ENCODE measurements around the gene REL. TPM values are rescaled to one million over a fixed set of nuclear protein-coding genes. Genes with fewer than 3 reads are reported as not detected.
"Not testable (repeated sequence)": the region's sequence is repeated elsewhere in the genome, so short reads cannot be mapped to it uniquely, and the experiment has no call there.

The REL gene
- total RNA-seq, 2 donors from 2014 or later: 90.9 to 96.2 TPM

DNA sequence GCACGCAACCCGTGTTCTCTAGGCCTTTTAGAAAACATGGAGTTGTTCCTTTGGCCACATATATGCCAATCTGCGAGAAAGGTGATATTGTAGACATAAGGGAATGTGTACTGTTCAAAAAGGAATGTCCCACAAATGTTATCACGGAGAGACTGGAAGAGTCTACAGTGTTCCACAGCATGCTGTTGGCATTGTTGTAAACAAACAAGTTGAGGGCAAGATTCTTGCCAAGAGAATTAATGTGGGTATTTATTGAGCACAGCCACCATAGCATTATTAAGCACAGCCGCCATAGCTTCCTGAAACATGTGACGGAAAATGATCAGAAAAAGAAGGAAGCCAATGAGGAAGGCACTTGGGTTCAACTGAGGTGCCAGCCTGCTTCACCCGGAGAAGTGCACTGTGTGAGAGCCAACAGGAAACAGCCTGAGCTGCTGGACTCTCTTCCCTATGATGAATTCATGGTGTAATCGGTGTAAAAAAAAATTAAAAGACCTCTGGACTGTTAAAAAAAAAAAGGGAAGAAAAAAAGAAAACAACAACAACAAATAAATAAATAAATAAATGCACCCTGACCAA lies 29.0 kb upstream of the REL start:
- Mint-ChIP-seq H3K36me3 (ENCODE audit: low read depth) (no peaks in the 10 kb centered on the region), H3K27me3 (no peaks in the 10 kb centered on the region), H3K27ac (no peak overlapping the region), H3K4me1 (peaks cover 6% of the 10 kb centered on the region), H3K4me3 (no peak overlapping the region)
- DNase-seq: no peak
- no peak for ATAC-seq
- H3K9me3 ChIP-seq (ENCODE audit: control insufficient read depth, low read length, poor library complexity, severe bottlenecking): no peaks in the 10 kb centered on the region

DNA sequence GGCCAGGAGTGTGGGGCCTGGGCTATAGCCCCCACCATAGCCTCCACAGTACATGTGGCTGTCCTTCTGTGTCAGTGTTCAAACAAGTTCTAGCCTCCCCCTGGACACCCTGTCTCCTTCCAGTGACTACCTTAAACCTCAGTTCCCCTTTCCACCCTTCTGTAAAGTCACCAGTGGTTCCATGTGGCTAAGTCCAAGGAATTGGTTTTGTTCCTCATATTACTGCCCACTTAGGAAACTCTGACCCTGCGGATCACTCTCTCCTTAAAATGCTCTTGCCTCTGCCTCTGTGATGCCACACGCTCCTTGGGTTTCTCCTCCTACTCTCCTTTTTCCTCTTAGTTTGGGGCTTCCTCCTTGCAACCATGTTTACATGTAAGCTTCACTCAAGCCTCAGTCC lies 27.8 kb upstream of the REL start:
- no peak overlapping the region for H3K4me3 Mint-ChIP-seq
- no peaks in the 10 kb centered on the region for H3K27me3 Mint-ChIP-seq
- H3K27ac Mint-ChIP-seq: no peak overlapping the region
- no peaks in the 10 kb centered on the region for H3K9me3 ChIP-seq (ENCODE audit: control insufficient read depth, low read length, poor library complexity, severe bottlenecking)
- peaks cover 6% of the 10 kb centered on the region for H3K4me1 Mint-ChIP-seq
- DNase-seq: no peak
- no peak for ATAC-seq
- no peaks in the 10 kb centered on the region for H3K36me3 Mint-ChIP-seq (ENCODE audit: low read depth)

DNA sequence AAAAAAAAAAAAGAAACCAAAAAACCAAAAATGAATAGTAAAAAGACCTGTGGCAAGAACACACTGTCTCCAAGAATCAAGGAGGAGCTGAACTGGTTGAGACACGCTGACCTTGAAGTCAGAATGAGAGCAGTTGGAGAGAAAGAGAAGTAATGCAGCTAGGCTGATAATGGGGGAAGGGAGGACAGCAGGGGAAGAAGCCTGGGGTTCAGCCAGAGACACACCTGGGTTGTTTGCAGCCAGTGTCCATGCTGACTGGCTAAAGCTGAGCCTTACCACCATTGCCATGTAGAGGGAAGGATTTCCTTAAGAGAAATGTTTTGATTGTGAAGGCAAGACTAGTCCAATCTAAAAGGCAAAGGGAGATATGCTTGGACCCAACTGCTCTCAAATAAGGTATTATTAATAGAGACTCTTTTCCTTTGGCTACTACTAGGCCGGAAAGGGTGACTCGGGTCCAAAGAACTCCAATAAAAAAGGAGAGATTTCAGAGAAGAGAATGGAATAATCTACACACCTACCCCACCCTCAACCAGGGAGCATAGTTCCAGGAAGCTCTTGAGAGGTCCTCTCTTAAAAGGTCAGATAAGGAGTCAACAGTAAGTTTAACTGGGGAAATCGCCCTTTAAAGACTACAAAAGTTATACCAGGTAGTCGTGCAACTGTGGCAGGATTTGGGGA lies 25.2 kb upstream of the REL start:
- Mint-ChIP-seq H3K36me3 (ENCODE audit: low read depth) (no peaks in the 10 kb centered on the region), H3K4me3 (no peak overlapping the region), H3K27me3 (peaks cover 7% of the 10 kb centered on the region), H3K4me1 (peaks cover 4% of the 10 kb centered on the region), H3K27ac (no peak overlapping the region)
- no peaks in the 10 kb centered on the region for H3K9me3 ChIP-seq (ENCODE audit: control insufficient read depth, low read length, poor library complexity, severe bottlenecking)
- ATAC-seq: no peak
- DNase-seq: no peak

GRCh38 chr2:60857056-60857455 lies 24.3 kb upstream of the REL start:
- Mint-ChIP-seq H3K4me1 (peaks cover 4% of the 10 kb centered on the region), H3K4me3 (no peak overlapping the region), H3K27ac (no peak overlapping the region), H3K27me3 (peaks cover 12% of the 10 kb centered on the region), H3K36me3 (ENCODE audit: low read depth) (no peaks in the 10 kb centered on the region)
- DNase-seq: no peak
- no peak for ATAC-seq
- no peaks in the 10 kb centered on the region for H3K9me3 ChIP-seq (ENCODE audit: control insufficient read depth, low read length, poor library complexity, severe bottlenecking)

DNA sequence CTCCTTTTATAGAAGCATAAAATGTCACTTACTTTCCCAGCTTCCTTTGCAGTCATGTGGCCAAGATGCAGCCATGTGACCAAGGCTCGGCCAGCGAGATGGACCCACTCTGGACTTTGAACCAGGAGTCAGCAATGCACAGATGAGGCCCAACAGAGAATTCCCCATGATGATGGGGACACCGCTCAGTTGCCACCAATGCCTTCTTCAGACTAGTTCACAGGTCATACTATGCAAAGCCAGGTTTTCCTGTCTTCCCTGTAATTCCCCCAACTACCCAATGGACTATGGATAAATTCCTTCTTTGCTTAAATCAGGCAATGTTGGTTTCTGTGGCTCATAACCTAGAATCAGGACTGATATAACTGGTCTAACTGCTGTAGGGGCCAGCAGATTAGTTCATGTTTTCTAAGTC lies 22.5 kb upstream of the REL start:
- ATAC-seq: no peak
- Mint-ChIP-seq H3K27me3 (peaks cover 17% of the 10 kb centered on the region), H3K4me1 (peaks cover 4% of the 10 kb centered on the region), H3K27ac (no peak overlapping the region), H3K36me3 (ENCODE audit: low read depth) (peaks cover 3% of the 10 kb centered on the region), H3K4me3 (no peak overlapping the region)
- no peaks in the 10 kb centered on the region for H3K9me3 ChIP-seq (ENCODE audit: control insufficient read depth, low read length, poor library complexity, severe bottlenecking)
- DNase-seq: no peak

GRCh38 chr2:60861736-60862135 lies 19.6 kb upstream of the REL start:
- H3K4me3 Mint-ChIP-seq: no peak overlapping the region
- no peaks in the 10 kb centered on the region for H3K4me1 Mint-ChIP-seq
- H3K27me3 Mint-ChIP-seq: peaks cover 17% of the 10 kb centered on the region
- H3K27ac Mint-ChIP-seq: no peak overlapping the region
- ATAC-seq (no peak), DNase-seq (no peak)
- H3K36me3 Mint-ChIP-seq (ENCODE audit: low read depth): peaks cover 3% of the 10 kb centered on the region
- no peaks in the 10 kb centered on the region for H3K9me3 ChIP-seq (ENCODE audit: control insufficient read depth, low read length, poor library complexity, severe bottlenecking)

DNA sequence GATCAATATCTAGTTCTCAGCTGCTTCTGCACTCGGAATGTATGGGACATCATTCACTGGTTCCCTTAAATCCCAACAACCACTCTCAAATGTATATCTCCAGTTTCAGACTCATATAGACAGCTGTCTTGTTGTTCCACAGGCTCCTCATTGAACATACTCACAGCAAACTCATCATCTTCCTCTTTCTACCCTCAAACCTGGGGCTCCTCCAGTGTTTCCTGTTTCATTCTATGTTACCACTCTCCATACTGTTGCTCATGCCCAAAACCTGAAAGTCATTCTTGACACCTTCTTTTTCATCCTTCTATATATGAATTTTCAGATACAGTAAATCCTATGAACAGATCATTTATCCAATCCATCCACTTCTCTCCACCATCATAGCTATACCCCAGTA lies 18.7 kb upstream of the REL start:
- Mint-ChIP-seq H3K4me3 (no peak overlapping the region), H3K27ac (no peak overlapping the region), H3K4me1 (peaks cover 2% of the 10 kb centered on the region), H3K27me3 (peaks cover 17% of the 10 kb centered on the region), H3K36me3 (ENCODE audit: low read depth) (peaks cover 3% of the 10 kb centered on the region)
- ATAC-seq: no peak
- DNase-seq: no peak
- H3K9me3 ChIP-seq (ENCODE audit: control insufficient read depth, low read length, poor library complexity, severe bottlenecking): no peaks in the 10 kb centered on the region

DNA sequence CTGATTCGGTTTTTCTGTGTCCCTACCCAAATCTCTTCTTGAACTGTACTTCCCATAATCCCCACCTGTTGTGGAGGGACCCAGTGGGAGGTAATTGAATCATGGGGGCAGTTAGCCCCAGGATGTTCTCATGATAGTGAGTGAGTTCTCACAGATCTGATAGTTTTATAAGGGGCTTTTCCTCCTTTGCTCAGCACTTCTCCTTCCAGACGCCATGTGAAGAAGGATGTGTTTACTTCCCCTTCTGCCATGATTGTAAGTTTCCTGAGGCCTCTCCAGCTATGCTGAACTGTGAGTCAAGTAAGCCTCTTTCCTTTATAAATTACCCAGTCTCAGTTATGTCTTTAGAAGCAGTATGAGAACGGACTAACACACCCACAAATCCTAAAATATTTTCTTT lies 16.0 kb upstream of the REL start:
- H3K4me3 Mint-ChIP-seq; ATAC-seq; DNase-seq; H3K36me3 Mint-ChIP-seq (ENCODE audit: low read depth); H3K27ac Mint-ChIP-seq; H3K9me3 ChIP-seq (ENCODE audit: control insufficient read depth, low read length, poor library complexity, severe bottlenecking); H3K4me1 Mint-ChIP-seq: not testable (repeated sequence)
- peaks cover 15% of the 10 kb centered on the region for H3K27me3 Mint-ChIP-seq

DNA sequence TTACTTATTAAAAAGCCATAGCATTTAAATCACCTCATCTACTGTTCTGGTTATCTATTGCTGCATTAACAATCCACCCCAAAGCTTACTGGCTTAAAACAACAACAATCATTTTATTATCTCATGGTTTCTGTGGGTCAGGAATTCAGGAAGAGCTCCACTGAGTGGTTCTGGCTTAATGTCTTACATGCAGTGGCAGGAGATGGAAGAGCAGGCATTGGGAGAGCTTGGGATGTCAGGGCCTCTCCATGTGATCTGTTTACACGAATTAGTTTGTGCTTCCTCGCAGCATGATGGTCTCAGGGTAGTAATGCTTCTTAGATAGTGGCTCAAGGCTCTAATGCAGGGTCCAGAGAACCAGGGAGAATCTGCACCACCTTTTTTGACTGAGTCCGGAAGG lies 14.4 kb upstream of the REL start:
- H3K27ac Mint-ChIP-seq: peak overlapping the region; percentile 74
- H3K4me1 Mint-ChIP-seq: peaks cover 5% of the 10 kb centered on the region
- no peak overlapping the region for H3K4me3 Mint-ChIP-seq
- ATAC-seq (no peak), DNase-seq (no peak)
- peaks cover 5% of the 10 kb centered on the region for H3K27me3 Mint-ChIP-seq
- H3K36me3 Mint-ChIP-seq (ENCODE audit: low read depth): peaks cover 3% of the 10 kb centered on the region
- peaks cover 4% of the 10 kb centered on the region for H3K9me3 ChIP-seq (ENCODE audit: control insufficient read depth, low read length, poor library complexity, severe bottlenecking)

DNA sequence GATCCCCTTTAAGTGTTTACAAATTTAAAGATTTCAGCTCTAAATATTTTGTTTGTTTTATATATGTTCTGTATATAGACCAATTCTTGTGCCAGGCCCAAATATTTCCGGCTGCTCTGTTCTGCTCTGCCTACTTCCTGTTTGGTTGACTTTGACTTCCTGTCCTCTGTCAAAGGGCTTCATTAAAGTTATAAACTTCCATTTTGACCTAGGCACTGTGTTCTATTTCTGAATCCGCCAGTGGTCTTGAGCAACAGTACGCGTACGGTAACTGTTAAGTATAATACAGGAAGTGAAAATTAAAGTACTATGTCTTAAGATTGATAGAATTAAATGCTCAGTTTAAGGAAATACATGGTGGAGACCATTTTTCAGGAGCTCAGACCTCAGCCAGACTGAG lies 13.5 kb upstream of the REL start:
- Mint-ChIP-seq H3K4me1 (peaks cover 5% of the 10 kb centered on the region), H3K4me3 (peak overlapping the region; percentile 13), H3K27ac (peak overlapping the region; percentile 74), H3K36me3 (ENCODE audit: low read depth) (peaks cover under 1% of the 10 kb centered on the region), H3K27me3 (peaks cover 4% of the 10 kb centered on the region)
- DNase-seq (no peak), ATAC-seq (peak; percentile 93)
- peaks cover 4% of the 10 kb centered on the region for H3K9me3 ChIP-seq (ENCODE audit: control insufficient read depth, low read length, poor library complexity, severe bottlenecking)

- Mint-ChIP-seq H3K4me1 (peaks cover 5% of the 10 kb centered on the region), H3K4me3 (peak overlapping the region; percentile 13), H3K27ac (peak overlapping the region; percentile 74), H3K36me3 (ENCODE audit: low read depth) (no peaks in the 10 kb centered on the region), H3K27me3 (no peaks in the 10 kb centered on the region)
- peaks cover 4% of the 10 kb centered on the region for H3K9me3 ChIP-seq (ENCODE audit: control insufficient read depth, low read length, poor library complexity, severe bottlenecking)
- DNase-seq (no peak), ATAC-seq (no peak)
Observed at GRCh38 chr2:60868589-60869273, 12.6 kb upstream of the REL start.

DNA sequence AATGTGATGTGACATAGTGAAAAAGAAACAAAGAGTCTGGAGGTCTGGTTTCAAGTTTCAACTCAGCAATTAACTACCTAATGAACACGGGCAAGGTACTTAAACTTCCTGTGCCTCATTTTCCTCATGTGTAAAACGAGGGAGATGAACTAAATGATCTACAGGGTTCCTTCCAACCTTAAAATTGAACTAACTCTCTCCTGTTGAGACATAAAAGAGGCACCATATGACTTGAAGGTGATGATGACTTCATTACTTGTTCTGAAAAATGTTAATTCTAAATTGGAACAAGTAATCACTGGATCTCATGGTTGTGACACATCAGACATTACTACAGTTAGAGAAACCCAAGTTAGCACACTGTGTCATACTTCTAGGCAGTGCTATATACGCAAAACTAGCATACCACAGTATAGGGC lies 8.9 kb upstream of the REL start:
- ATAC-seq (peak; percentile 31), DNase-seq (no peak)
- H3K4me1 Mint-ChIP-seq: peaks cover 5% of the 10 kb centered on the region
- peaks cover 4% of the 10 kb centered on the region for H3K36me3 Mint-ChIP-seq (ENCODE audit: low read depth)
- no peak overlapping the region for H3K4me3 Mint-ChIP-seq
- no peaks in the 10 kb centered on the region for H3K27me3 Mint-ChIP-seq
- H3K27ac Mint-ChIP-seq: no peak overlapping the region
- peaks cover 4% of the 10 kb centered on the region for H3K9me3 ChIP-seq (ENCODE audit: control insufficient read depth, low read length, poor library complexity, severe bottlenecking)

DNA sequence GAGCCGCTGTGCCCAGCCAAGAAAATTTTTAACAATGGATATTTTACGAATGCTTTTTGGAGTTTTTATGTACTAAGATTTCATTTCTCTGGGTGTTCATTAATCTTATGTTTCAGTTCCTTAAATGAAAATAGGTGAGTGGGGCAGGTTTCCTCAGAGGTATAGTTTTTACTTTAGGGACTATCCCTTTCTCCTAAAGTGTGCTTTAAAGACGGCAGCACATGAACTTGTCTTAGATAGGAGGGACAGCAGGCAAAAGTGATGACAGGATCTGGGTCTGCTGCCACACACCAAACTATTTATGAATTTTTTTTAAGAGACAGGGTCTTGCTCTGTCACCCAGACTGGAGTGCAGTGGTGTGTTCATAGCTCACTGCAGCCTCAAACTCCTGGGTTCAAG lies 8.0 kb upstream of the REL start:
- Mint-ChIP-seq H3K4me3 (no peak overlapping the region), H3K27ac (no peak overlapping the region), H3K27me3 (no peaks in the 10 kb centered on the region), H3K4me1 (peaks cover 2% of the 10 kb centered on the region), H3K36me3 (ENCODE audit: low read depth) (peaks cover 4% of the 10 kb centered on the region)
- H3K9me3 ChIP-seq (ENCODE audit: control insufficient read depth, low read length, poor library complexity, severe bottlenecking): peaks cover under 1% of the 10 kb centered on the region
- ATAC-seq (peak; percentile 47), DNase-seq (no peak)

DNA sequence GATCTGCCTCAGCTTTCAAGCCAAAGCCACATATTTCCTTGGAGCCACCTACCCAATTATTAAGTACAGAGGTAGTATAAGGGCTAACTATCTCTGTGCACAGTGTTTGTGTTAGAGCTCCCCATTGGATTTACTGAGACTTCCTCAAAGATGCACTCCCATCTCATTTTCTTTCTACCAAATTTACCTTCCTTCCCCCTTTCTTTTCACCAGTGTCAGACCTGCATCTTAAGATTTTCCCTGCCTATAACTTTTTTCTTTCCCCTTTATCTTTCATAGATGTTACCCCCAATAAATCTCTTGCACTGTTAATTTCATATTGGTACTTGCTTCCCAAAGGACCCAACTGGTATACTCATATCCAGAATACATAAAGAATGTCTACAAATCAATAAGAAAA lies 5.9 kb upstream of the REL start:
- no peak overlapping the region for H3K4me3 Mint-ChIP-seq
- H3K4me1 Mint-ChIP-seq: peaks cover 2% of the 10 kb centered on the region
- H3K27me3 Mint-ChIP-seq: no peaks in the 10 kb centered on the region
- no peak overlapping the region for H3K27ac Mint-ChIP-seq
- no peaks in the 10 kb centered on the region for H3K9me3 ChIP-seq (ENCODE audit: control insufficient read depth, low read length, poor library complexity, severe bottlenecking)
- H3K36me3 Mint-ChIP-seq (ENCODE audit: low read depth): peaks cover 4% of the 10 kb centered on the region
- ATAC-seq (no peak), DNase-seq (no peak)
